ENCODE measurements around the gene LTC4S. TPM values are rescaled to one million over a fixed set of nuclear protein-coding genes. Genes with fewer than 3 reads are reported as not detected.

Gene LTC4S
- total and polyA plus RNA-seq, 9 of the 15 experiments (the other 6 are each of a cell fraction or from before 2014, with no cell fraction given), result 0.17 to 0.77 (median 0.75) TPM; not detected in 6

- TF ChIP-seq CEBPG (CRISPR knock-in tag; IDR thresholded peaks at IDR 0.05) (peak; percentile 4; the same call in 1 of the 2 replicates), CEBPG (tag; conservative IDR thresholded peaks at IDR 0.05 in 1 of 2, IDR thresholded peaks at IDR 0.05 in 1 of 2) (no peak), YBX1 (IDR thresholded peaks at IDR 0.05) (no peak), EGR1 (conservative IDR thresholded peaks at IDR 0.05) (peak; percentile 85), SAP30 (IDR thresholded peaks at IDR 0.05; ENCODE audit: borderline replicate concordance, insufficient read depth, low read depth, low read length, poor library complexity, severe bottlenecking) (peak; percentile 49), CBFA2T3 (IDR thresholded peaks at IDR 0.05) (no peak), ELF2 (CRISPR knock-in tag; IDR thresholded peaks at IDR 0.05) (no peak), RBM22 (IDR thresholded peaks at IDR 0.05; ENCODE audit: low read depth, low read length, poor library complexity, severe bottlenecking) (peak; percentile 66), E2F4 (CRISPR knock-in tag; IDR thresholded peaks at IDR 0.05; ENCODE audit: low read depth) (peak; percentile 22; the same call in 1 of the 2 replicates), MTA1 (IDR thresholded peaks at IDR 0.05; ENCODE audit: borderline replicate concordance) (peak; percentile 67; the same call in 1 of the 2 replicates), SETDB1 (IDR thresholded peaks at IDR 0.05; ENCODE audit: low read length) (no peak), ZC3H4 (CRISPR knock-in tag; IDR thresholded peaks at IDR 0.05; ENCODE audit: borderline replicate concordance) (no peak; the same call in none of the 2 replicates), PML (IDR thresholded peaks at IDR 0.05; ENCODE audit: low read length) (peak; percentile 85), SRSF9 (IDR thresholded peaks at IDR 0.05; ENCODE audit: borderline replicate concordance, low read depth, low read length) (no peak), RBM39 (optimal IDR thresholded peaks at IDR 0.05; ENCODE audit: low read depth, low read length) (no peak)
- TF ChIP-seq, protein P1, sequence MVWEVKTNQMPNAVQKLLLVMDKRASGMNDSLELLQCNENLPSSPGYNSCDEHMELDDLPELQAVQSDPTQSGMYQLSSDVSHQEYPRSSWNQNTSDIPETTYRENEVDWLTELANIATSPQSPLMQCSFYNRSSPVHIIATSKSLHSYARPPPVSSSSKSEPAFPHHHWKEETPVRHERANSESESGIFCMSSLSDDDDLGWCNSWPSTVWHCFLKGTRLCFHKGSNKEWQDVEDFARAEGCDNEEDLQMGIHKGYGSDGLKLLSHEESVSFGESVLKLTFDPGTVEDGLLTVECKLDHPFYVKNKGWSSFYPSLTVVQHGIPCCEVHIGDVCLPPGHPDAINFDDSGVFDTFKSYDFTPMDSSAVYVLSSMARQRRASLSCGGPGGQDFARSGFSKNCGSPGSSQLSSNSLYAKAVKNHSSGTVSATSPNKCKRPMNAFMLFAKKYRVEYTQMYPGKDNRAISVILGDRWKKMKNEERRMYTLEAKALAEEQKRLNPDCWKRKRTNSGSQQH (CRISPR knock-in tag; IDR thresholded peaks at IDR 0.05), result no peak
- TF ChIP-seq, protein P2, sequence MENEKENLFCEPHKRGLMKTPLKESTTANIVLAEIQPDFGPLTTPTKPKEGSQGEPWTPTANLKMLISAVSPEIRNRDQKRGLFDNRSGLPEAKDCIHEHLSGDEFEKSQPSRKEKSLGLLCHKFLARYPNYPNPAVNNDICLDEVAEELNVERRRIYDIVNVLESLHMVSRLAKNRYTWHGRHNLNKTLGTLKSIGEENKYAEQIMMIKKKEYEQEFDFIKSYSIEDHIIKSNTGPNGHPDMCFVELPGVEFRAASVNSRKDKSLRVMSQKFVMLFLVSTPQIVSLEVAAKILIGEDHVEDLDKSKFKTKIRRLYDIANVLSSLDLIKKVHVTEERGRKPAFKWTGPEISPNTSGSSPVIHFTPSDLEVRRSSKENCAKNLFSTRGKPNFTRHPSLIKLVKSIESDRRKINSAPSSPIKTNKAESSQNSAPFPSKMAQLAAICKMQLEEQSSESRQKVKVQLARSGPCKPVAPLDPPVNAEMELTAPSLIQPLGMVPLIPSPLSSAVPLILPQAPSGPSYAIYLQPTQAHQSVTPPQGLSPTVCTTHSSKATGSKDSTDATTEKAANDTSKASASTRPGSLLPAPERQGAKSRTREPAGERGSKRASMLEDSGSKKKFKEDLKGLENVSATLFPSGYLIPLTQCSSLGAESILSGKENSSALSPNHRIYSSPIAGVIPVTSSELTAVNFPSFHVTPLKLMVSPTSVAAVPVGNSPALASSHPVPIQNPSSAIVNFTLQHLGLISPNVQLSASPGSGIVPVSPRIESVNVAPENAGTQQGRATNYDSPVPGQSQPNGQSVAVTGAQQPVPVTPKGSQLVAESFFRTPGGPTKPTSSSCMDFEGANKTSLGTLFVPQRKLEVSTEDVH (IDR thresholded peaks at IDR 0.05; ENCODE audit: low read depth, partially characterized antibody), result peak; percentile 18
- TF ChIP-seq, protein P3, sequence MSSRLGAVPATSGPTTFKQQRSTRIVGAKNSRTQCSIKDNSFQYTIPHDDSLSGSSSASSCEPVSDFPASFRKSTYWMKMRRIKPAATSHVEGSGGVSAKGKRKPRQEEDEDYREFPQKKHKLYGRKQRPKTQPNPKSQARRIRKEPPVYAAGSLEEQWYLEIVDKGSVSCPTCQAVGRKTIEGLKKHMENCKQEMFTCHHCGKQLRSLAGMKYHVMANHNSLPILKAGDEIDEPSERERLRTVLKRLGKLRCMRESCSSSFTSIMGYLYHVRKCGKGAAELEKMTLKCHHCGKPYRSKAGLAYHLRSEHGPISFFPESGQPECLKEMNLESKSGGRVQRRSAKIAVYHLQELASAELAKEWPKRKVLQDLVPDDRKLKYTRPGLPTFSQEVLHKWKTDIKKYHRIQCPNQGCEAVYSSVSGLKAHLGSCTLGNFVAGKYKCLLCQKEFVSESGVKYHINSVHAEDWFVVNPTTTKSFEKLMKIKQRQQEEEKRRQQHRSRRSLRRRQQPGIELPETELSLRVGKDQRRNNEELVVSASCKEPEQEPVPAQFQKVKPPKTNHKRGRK (tag; IDR thresholded peaks at IDR 0.05), result no peak
Observed at GRCh38 chr5:179820483-179821297, 26.9 kb downstream of the LTC4S start, which contains the start of gene SQSTM1 (continued).

Data from K562 (cell line).